ENCODE results near the gene DOC2B. TPM values are rescaled to one million over a fixed set of nuclear protein-coding genes. Genes with fewer than 3 reads are reported as not detected.
"Not testable (repeated sequence)": the region's sequence is repeated elsewhere in the genome, so short reads cannot be mapped to it uniquely, and the experiment has no call there.

DOC2B gene
- total RNA-seq, 1 experiment from 2014 or later: not detected

GRCh38 chr17:208429-208828, 27.0 kb upstream of the DOC2B start:
- no TSS peak for BruUV-seq (replicated peaks)
- Mint-ChIP-seq H3K27me3 (ENCODE audit: insufficient read depth, unreplicated experiment) (peaks cover 3% of the 10 kb centered on the region), H3K36me3 (ENCODE audit: insufficient read depth, unreplicated experiment) (peaks cover 27% of the 10 kb centered on the region), H3K27ac (ENCODE audit: unreplicated experiment) (no peak overlapping the region), H3K9me3 (ENCODE audit: unreplicated experiment) (peaks cover 13% of the 10 kb centered on the region), H3K4me1 (ENCODE audit: low read depth, unreplicated experiment) (no peaks in the 10 kb centered on the region), H3K4me3 (ENCODE audit: unreplicated experiment) (no peak overlapping the region)
- intact Hi-C loops (cut with micrococcal nuclease; ENCODE audit: unreplicated experiment): no loop called here
- ChIA-PET CTCF (interaction anchor here (0.9 kb wide), 1 partner anchor 12 kb away, joined by 3 read pairs; no protein-coding TSS in a partner anchor), POLR2A (no interaction called here)
- Histone ChIP-seq H3K36me3 (ENCODE audit: control insufficient read depth, insufficient read depth, low read length) (no peaks in the 10 kb centered on the region; the same call in 1 of the 2 replicates), H3K27me3 (replicated peaks; ENCODE audit: control insufficient read depth, insufficient read depth, low read length) (no peaks in the 10 kb centered on the region), H3K9me3 (0 out of 2 replicates have a peak, but pooled peaks cover 2% of the 10 kb centered on the region), H3K4me1 (no peaks in the 10 kb centered on the region), H3K4me3 (ENCODE audit: low read depth, low read length) (no peak overlapping the region)
- DNase-seq: peak in 1 of 2 experiments; percentile 9
- TF ChIP-seq CTCF (IDR thresholded peaks at IDR 0.05; ENCODE audit: insufficient read depth in 1 of 2, low read depth in 1 of 2, low read length in 1 of 2, severe bottlenecking in 1 of 2, unreplicated experiment in 1 of 2): no peak

- peaks cover 13% of the 10 kb centered on the region for H3K9me3 Mint-ChIP-seq (ENCODE audit: unreplicated experiment)
- BruUV-seq (replicated peaks): no TSS peak
- Histone ChIP-seq H3K4me3 (ENCODE audit: low read depth, low read length) (no peak overlapping the region), H3K36me3 (ENCODE audit: control insufficient read depth, insufficient read depth, low read length) (no peaks in the 10 kb centered on the region; the same call in 1 of the 2 replicates), H3K4me1 (no peaks in the 10 kb centered on the region), H3K9me3 (0 out of 2 replicates have a peak, but pooled peaks cover 2% of the 10 kb centered on the region), H3K27me3 (replicated peaks; ENCODE audit: control insufficient read depth, insufficient read depth, low read length) (no peaks in the 10 kb centered on the region)
- peaks cover 27% of the 10 kb centered on the region for H3K36me3 Mint-ChIP-seq (ENCODE audit: insufficient read depth, unreplicated experiment)
- intact Hi-C loops (cut with micrococcal nuclease; ENCODE audit: unreplicated experiment): no loop called here
- no peak for TF ChIP-seq CTCF (IDR thresholded peaks at IDR 0.05; ENCODE audit: insufficient read depth in 1 of 2, low read depth in 1 of 2, low read length in 1 of 2, severe bottlenecking in 1 of 2, unreplicated experiment in 1 of 2)
- H3K4me3 Mint-ChIP-seq (ENCODE audit: unreplicated experiment): no peak overlapping the region
- DNase-seq: no peak
- peaks cover 3% of the 10 kb centered on the region for H3K27me3 Mint-ChIP-seq (ENCODE audit: insufficient read depth, unreplicated experiment)
- CTCF ChIA-PET: interaction anchor here (0.9 kb wide), 1 partner anchor 11 kb away, joined by 3 read pairs; no protein-coding TSS in a partner anchor
- no peaks in the 10 kb centered on the region for H3K4me1 Mint-ChIP-seq (ENCODE audit: low read depth, unreplicated experiment)
- H3K27ac Mint-ChIP-seq (ENCODE audit: unreplicated experiment): no peak overlapping the region
- POLR2A ChIA-PET: no interaction called here
These were observed 26.3 kb upstream of the DOC2B start for GRCh38 chr17:207775-208174.

GRCh38 chr17:206941-207560, 25.6 kb upstream of the DOC2B start:
- intact Hi-C loops (cut with micrococcal nuclease; ENCODE audit: unreplicated experiment): no loop called here
- BruUV-seq (replicated peaks): no TSS peak
- peaks cover 27% of the 10 kb centered on the region for H3K36me3 Mint-ChIP-seq (ENCODE audit: insufficient read depth, unreplicated experiment)
- peaks cover 3% of the 10 kb centered on the region for H3K27me3 Mint-ChIP-seq (ENCODE audit: insufficient read depth, unreplicated experiment)
- Histone ChIP-seq H3K36me3 (ENCODE audit: control insufficient read depth, insufficient read depth, low read length) (no peaks in the 10 kb centered on the region), H3K27me3 (replicated peaks; ENCODE audit: control insufficient read depth, insufficient read depth, low read length) (no peaks in the 10 kb centered on the region), H3K4me1 (no peaks in the 10 kb centered on the region), H3K9me3 (0 out of 2 replicates have a peak, but pooled peaks cover 2% of the 10 kb centered on the region), H3K4me3 (ENCODE audit: low read depth, low read length) (no peak overlapping the region)
- TF ChIP-seq CTCF (IDR thresholded peaks at IDR 0.05; ENCODE audit: insufficient read depth in 1 of 2, low read depth in 1 of 2, low read length in 1 of 2, severe bottlenecking in 1 of 2, unreplicated experiment in 1 of 2): no peak
- peak in 1 of 2 experiments; percentile 21 for DNase-seq
- POLR2A ChIA-PET: no interaction called here
- CTCF ChIA-PET: no interaction called here
- H3K9me3 Mint-ChIP-seq (ENCODE audit: unreplicated experiment): peaks cover 13% of the 10 kb centered on the region
- H3K4me1 Mint-ChIP-seq (ENCODE audit: low read depth, unreplicated experiment): no peaks in the 10 kb centered on the region
- H3K4me3 Mint-ChIP-seq (ENCODE audit: unreplicated experiment): no peak overlapping the region
- H3K27ac Mint-ChIP-seq (ENCODE audit: unreplicated experiment): no peak overlapping the region

- H3K9me3 ChIP-seq; H3K4me3 ChIP-seq (ENCODE audit: low read depth, low read length); H3K4me3 Mint-ChIP-seq (ENCODE audit: unreplicated experiment); H3K27me3 Mint-ChIP-seq (ENCODE audit: insufficient read depth, unreplicated experiment); H3K27ac Mint-ChIP-seq (ENCODE audit: unreplicated experiment); H3K27me3 ChIP-seq (replicated peaks; ENCODE audit: control insufficient read depth, insufficient read depth, low read length); BruUV-seq (replicated peaks); CTCF ChIA-PET; H3K36me3 ChIP-seq (ENCODE audit: control insufficient read depth, insufficient read depth, low read length); POLR2A ChIA-PET; H3K4me1 ChIP-seq; H3K4me1 Mint-ChIP-seq (ENCODE audit: low read depth, unreplicated experiment); intact Hi-C loops (cut with micrococcal nuclease; ENCODE audit: unreplicated experiment); DNase-seq: not testable (repeated sequence)
- peaks cover 13% of the 10 kb centered on the region for H3K9me3 Mint-ChIP-seq (ENCODE audit: unreplicated experiment)
- peaks cover 27% of the 10 kb centered on the region for H3K36me3 Mint-ChIP-seq (ENCODE audit: insufficient read depth, unreplicated experiment)
These were observed 25.0 kb upstream of the DOC2B start for GRCh38 chr17:206484-206883.

All from Caco-2 (cell line).